Gastroesophageal sphincter (tissue), 3 donors: ENCODE results near the gene TMPRSS4.

Source experiments
- EP300 ChIP-seq: sonication (generic); formaldehyde crosslinking; IDR thresholded peaks from one replicate; pipeline ENCODE4 v1.6.1; 2017; ENCODE audit warnings: antibody characterized with exemption, mild to moderate bottlenecking
- POLR2A ChIP-seq, 2 donors: fragments of 450-650 bp; IDR thresholded peaks; one replicate each; pipeline ENCODE4 v1.6.1; 2017; ENCODE audit warnings: antibody characterized with exemption in 2 of 2, mild to moderate bottlenecking in 2 of 2, moderate library complexity in 1 of 2
- POLR2AphosphoS5 ChIP-seq: sonication (generic); formaldehyde crosslinking; IDR thresholded peaks from one replicate; pipeline ENCODE4 v1.6.1; 2017; ENCODE audit warnings: antibody characterized with exemption
- TF ChIP-seq, protein P1 (sequence below), 4 experiments: fragments of 200-600 bp in 2 of 4; fragments of 450-650 bp in 2 of 4; sonication (generic) in 1 of 4; IDR thresholded peaks; one replicate each; pipeline ENCODE4 v1.5.1; 2017 to 2019; ENCODE audit warnings: antibody characterized with exemption in 4 of 4, mild to moderate bottlenecking in 2 of 4, moderate library complexity in 2 of 4

DNA sequence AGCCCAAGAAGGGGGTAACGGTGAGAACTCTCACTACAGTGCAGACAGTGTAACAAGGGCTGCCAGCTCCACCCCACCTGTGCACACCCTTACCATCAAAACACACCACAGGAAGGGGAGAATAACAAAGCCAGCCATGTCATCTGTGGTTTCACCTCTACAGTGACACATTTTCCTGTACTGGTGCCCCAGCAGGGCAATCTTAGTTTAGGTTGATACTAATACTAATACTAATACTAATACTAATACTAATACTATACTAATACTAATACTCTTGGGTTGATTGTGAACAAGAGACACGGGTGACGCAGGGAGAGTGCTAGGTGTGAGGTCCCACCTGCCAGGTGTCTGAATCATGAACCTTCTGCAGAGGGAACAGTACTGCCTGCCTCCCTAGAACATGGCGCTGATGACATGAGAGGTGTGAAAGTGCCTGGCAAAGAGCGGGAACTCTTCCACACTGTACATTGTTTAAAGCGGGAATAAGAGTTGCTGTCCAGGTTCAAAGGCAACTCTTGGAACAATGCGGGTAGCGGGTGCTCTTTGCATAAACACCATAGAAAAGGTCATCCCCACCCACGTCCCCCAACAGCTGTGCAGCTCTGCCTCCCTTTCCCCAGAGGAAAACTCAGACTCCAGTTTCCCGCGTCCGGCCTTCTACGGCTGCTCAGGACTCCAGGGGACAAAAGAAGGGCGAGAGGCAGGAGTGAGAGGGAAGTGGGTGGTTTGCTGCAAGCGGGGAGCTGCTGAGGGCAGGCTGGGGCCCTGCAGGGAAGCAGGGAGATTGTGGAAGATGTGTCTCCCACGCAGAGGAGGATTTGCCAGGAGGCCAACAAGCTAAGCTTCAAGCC lies 25.0 kb upstream of the TMPRSS4 start:
- TF ChIP-seq, protein P1, sequence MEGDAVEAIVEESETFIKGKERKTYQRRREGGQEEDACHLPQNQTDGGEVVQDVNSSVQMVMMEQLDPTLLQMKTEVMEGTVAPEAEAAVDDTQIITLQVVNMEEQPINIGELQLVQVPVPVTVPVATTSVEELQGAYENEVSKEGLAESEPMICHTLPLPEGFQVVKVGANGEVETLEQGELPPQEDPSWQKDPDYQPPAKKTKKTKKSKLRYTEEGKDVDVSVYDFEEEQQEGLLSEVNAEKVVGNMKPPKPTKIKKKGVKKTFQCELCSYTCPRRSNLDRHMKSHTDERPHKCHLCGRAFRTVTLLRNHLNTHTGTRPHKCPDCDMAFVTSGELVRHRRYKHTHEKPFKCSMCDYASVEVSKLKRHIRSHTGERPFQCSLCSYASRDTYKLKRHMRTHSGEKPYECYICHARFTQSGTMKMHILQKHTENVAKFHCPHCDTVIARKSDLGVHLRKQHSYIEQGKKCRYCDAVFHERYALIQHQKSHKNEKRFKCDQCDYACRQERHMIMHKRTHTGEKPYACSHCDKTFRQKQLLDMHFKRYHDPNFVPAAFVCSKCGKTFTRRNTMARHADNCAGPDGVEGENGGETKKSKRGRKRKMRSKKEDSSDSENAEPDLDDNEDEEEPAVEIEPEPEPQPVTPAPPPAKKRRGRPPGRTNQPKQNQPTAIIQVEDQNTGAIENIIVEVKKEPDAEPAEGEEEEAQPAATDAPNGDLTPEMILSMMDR (IDR thresholded peaks at IDR 0.05), result no peak
- TF ChIP-seq POLR2A (IDR thresholded peaks at IDR 0.05), result no peak
- TF ChIP-seq EP300, result no peak
- no peak for TF ChIP-seq POLR2AphosphoS5
